Erythroblast (primary cell): ENCODE measurements around the gene RRP8.

Experiments used
- GATA1 ChIP-seq: IDR thresholded peaks from 2 replicates; pipeline ENCODE4 v1.6.1; 2011; ENCODE audit warnings: low read depth, mild to moderate bottlenecking, control low read depth, low read length, moderate library complexity
- POLR2A ChIP-seq: IDR thresholded peaks from 2 replicates; pipeline ENCODE4 v1.6.1; 2011; ENCODE audit warnings: mild to moderate bottlenecking, low read length

- TF ChIP-seq POLR2A: no peak
- TF ChIP-seq GATA1: no peak
Observed at GRCh38 chr11:6629892-6630631, 26.6 kb upstream of the RRP8 start.
